GM19467 (cell line): ENCODE data around the gene S100Z.
"Not testable (repeated sequence)": the region's sequence is repeated elsewhere in the genome, so short reads cannot be mapped to it uniquely, and the experiment has no call there.

Experiments used
- ATAC-seq: cut with Tn5 transposase; IDR thresholded peaks from one replicate; pipeline ENCODE4 v1.9.1; 2021; ENCODE audit warnings: mild to moderate bottlenecking, moderate library complexity; ENCODE audit not compliant: unreplicated experiment

S100Z gene

GRCh38 chr5:76849419-76850291, at the start of gene S100Z:
S100Z (plus strand) TSS chr5:76850014; CDS start chr5:76875360, 25,346 bp downstream.
- no peak for ATAC-seq

GRCh38 chr5:76800579-76800978, 49.2 kb upstream of the S100Z start:
- no peak for ATAC-seq

GRCh38 chr5:76801159-76801802, 48.5 kb upstream of the S100Z start:
- ATAC-seq: no peak

GRCh38 chr5:76801803-76802195, 48.0 kb upstream of the S100Z start:
- no peak for ATAC-seq

- no peak for ATAC-seq
Measured at GRCh38 chr5:76804266-76804665, 45.5 kb upstream of the S100Z start.

- no peak for ATAC-seq
Measured at GRCh38 chr5:76805821-76806505, 43.9 kb upstream of the S100Z start.

GRCh38 chr5:76807296-76807695, 42.5 kb upstream of the S100Z start:
- ATAC-seq: no peak

GRCh38 chr5:76808141-76808691, 41.6 kb upstream of the S100Z start:
- no peak for ATAC-seq

- ATAC-seq: no peak
Measured at GRCh38 chr5:76809141-76809540, 40.7 kb upstream of the S100Z start.

- ATAC-seq: no peak
Measured at GRCh38 chr5:76810236-76810635, 39.6 kb upstream of the S100Z start.

- no peak for ATAC-seq
Measured at GRCh38 chr5:76811214-76811613, 38.6 kb upstream of the S100Z start.

GRCh38 chr5:76812209-76812608, 37.6 kb upstream of the S100Z start:
- ATAC-seq: not testable (repeated sequence)

GRCh38 chr5:76813982-76814562, 35.7 kb upstream of the S100Z start:
- no peak for ATAC-seq

- ATAC-seq: no peak
Measured at GRCh38 chr5:76816110-76816831, 33.5 kb upstream of the S100Z start.

GRCh38 chr5:76818844-76819831, 30.7 kb upstream of the S100Z start, which contains the start of gene F2RL1:
F2RL1 (plus strand) TSS chr5:76819030; CDS start chr5:76819183, 153 bp downstream.
- ATAC-seq: no peak

GRCh38 chr5:76819851-76820525, 29.8 kb upstream of the S100Z start:
- no peak for ATAC-seq

- ATAC-seq: no peak
Measured at GRCh38 chr5:76820526-76820890, 29.3 kb upstream of the S100Z start.

GRCh38 chr5:76821136-76821535, 28.7 kb upstream of the S100Z start:
- ATAC-seq: no peak
